COLO668 (cell line): ENCODE measurements around the gene AP1G1.
"Not testable (repeated sequence)": the region's sequence is repeated elsewhere in the genome, so short reads cannot be mapped to it uniquely, and the experiment has no call there.

Experiments
- DNase-seq: peaks from one replicate; lab custom pipeline; 2025; ENCODE audit not compliant: unreplicated experiment; lab: John Stamatoyannopoulos, UW

The AP1G1 gene

DNA sequence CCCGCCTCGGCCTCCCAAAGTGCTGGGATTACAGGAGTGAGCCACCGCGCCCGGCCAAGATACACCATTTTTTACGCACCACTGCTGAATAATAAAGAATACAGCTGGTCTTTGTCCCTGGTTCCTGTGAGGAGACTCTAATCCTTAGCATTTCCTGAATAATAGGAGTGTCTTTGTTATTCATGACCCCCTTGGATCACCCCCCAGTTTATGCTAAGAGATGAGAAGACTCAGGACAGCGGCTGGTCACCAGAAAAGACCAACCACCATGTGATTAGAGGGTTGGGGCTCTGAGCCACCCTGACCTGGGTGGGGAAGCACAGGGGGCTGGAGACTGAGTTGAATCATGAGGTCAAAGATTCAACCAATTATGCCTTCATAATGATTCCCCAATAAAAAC, 101.4 kb downstream of the AP1G1 start:
- no peak for DNase-seq

DNA sequence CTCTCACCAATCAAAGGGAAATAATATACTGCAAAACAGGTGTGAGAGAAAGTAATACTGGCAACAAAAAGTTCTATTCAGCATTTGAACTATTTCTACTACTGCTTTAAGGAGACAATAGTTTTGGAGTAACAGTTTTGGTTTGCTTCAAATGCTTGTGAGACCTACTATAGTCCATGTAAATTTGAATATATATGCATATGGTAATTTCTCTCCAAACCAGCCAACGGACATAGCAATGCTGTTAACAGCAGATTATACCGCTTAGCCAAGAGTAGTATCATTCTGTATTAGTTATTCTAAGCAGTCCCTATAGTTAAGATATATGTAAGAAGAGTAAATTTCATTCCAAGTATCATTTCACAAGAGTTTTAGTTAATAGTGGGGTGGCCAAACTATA, 102.6 kb downstream of the AP1G1 start:
- DNase-seq: no peak

DNA sequence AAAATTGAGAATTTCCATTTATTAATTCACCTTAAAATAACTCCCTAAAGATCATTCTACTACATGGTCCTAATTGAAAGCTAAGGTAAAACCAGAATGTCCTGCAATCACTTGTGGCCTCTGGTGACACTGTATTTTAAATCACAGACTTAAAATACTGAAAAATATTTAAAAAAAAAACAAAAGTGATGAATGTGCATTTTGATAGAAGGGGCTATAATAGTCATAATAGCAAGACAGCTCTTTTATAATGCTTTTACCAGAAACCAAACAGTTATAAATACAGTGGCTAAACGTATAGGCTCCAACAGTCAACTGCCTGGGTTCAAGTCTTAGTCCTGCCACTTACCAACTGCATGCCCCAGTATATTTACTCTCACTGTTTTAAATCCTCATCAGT, 105.3 kb downstream of the AP1G1 start:
- DNase-seq: no peak

DNA sequence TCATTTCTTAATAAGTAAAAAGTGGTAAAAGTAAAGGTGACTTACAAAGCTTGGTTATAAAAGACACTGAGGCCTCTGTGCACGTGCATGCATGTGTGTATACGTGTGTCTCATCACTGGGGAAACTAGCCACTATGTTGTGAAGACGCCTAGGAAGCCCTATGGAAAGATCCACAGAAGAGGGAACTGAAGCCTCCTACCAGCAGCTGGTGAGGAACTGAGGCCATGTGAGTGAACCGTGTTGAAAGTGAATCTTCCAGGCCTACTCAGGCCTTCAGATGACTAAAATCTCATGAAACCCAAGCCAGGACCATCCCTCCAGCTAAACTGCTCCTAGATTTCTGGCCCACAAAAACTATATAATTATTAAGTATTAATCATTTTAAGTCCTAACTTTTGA, 107.8 kb downstream of the AP1G1 start:
- DNase-seq: no peak

DNA sequence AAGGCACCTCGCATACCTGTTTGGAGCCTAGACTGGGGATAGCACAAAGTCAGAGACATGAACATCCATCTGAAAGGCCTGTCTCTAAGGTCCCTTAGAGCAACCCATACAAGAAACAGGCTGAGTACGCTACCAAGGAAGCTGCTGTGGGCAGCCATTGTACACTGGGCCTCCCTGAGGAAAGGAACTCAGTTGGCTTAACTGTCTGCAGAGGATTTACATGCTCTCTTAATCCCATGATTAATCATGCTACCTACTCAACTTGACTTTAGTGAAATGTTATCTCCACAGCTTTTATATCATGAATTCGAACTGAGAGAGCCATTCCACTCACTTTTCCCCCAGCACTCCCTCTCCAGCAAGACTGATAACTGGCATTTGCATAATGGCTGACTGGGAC, 110.1 kb downstream of the AP1G1 start:
- no peak for DNase-seq

DNA sequence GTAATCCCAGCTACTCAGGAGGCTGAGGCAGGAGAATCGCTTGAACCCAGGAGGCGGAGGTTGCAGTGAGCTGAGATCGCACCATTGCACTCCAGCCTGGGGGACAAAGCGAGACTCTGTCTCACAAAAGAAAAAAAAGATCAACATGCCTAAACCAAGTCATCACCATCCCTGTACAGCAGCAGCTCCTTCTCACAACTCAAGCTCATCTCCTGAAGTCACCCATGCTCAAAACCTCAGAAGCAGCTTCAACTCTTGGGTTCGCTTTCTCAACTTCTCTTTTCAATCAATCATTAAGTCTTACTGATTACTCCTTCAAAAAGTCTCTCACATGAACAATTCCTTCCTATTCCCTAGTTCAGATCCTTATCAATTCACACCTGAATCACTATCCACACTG, 115.5 kb downstream of the AP1G1 start:
- no peak for DNase-seq

DNA sequence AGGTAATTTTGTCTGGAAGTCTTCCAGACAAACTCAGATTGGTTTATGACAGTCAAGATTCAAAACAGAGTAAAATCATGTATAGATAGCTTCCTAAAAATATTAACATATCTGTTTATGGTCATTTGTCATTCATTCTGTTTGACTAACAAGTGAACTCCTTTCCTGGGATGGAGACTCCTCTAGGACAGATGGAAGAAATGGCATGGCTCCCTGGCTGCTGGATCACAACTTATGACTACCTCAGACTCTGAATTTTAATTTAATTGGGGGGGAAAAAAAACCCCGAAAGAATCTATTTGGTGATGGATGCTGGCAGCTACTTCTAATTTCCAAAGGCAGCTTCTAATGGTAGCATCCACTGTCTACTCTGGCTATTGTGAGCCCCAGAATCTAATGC, 118.7 kb downstream of the AP1G1 start:
- DNase-seq: no peak

DNA sequence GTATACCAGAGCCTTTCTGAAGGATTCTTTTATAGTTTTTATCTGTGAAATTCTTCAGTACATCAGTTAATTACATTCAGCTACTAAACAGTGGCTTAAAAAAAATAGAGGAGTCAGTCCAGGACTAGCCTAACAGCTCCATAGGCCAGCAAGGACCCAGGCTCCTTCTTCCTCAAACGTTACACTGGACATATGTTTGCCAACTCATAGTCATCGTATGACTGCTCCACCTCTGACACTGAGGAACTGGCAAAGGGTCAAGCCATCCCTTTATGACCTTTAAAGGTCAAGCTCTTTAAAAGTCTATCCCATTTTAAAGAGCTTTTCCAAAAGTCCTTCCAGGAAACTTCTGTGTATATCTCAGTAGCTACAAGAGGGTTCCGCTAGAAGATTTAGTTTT, 120.8 kb downstream of the AP1G1 start:
- DNase-seq: no peak

DNA sequence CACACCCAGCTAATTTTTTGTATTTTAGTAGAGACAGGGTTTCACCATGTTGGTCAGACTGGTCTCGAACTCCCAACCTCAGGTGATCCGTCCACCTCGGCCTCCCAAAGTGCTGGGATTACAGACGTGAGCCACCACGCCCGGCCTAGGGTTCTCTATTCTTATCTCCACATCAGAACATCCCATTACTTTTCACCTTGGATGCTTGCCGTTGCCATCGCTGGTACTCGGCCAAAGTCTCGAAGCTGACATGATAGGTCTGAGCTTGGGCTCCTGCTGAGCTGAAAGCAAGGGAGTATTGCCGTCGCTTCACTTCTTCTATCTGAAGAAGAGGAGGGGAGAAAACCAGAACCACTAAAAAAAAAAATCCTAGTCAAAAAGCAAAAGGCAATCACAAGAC, 124.4 kb downstream of the AP1G1 start:
- DNase-seq: not testable (repeated sequence)

DNA sequence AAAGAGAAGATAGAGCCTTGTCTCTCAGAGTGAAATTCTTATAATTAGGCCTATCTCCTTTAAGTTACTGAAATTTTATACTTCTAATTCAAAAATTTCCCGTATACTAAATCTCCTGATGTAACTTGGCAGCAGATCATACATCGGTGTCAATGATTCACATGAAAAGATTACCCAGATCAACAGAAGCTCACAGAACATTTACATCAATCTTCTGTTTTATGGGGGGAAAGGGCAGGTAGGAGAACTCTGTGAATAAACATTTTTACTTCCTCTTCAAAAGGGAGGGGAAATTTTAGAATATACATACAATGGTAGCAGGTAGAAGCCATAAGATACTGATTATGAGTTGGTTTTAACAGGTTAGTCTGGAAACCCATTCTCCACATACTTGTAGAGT, 127.3 kb downstream of the AP1G1 start:
- DNase-seq: no peak
